Stimulated activated CD8-positive, alpha-beta memory T cell treated with anti-CD3 and anti-CD28 coated beads, Interleukin-15, amount 100 ng/mL, for 4 hours (primary cell): ENCODE data around the gene MSH2.
"Not testable (repeated sequence)": the region's sequence is repeated elsewhere in the genome, so short reads cannot be mapped to it uniquely, and the experiment has no call there.

Experiments used
- DNase-seq, 2 donors: peaks; one replicate each; pipeline ENCODE4 v3.0.0-alpha.2; 2020; ENCODE audit warnings: low read depth in 2 of 2

MSH2 gene

GRCh38 chr2:47484396-47484795 lies 81.4 kb downstream of the MSH2 start:
- DNase-seq, result no peak

DNA sequence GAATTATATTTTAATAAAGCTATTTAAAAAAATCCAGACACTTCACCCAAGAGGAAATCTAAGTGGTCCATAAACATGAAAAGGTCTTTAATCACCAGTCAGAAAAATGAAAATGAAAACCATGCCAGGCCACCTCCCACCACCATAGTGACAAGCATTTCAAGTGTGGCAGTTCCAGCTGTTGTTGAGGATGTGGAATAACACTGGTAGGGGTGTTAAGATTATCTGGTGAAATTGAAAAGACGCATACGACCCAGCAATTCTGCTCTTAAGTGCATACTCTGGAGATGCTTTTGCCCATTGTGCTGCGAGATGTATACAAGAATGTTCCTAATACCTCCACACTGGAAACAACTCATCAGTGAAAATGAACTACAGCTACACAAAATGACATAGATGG lies 82.2 kb downstream of the MSH2 start:
- no peak for DNase-seq

GRCh38 chr2:47485751-47486300 lies 82.9 kb downstream of the MSH2 start:
- no peak for DNase-seq

DNA sequence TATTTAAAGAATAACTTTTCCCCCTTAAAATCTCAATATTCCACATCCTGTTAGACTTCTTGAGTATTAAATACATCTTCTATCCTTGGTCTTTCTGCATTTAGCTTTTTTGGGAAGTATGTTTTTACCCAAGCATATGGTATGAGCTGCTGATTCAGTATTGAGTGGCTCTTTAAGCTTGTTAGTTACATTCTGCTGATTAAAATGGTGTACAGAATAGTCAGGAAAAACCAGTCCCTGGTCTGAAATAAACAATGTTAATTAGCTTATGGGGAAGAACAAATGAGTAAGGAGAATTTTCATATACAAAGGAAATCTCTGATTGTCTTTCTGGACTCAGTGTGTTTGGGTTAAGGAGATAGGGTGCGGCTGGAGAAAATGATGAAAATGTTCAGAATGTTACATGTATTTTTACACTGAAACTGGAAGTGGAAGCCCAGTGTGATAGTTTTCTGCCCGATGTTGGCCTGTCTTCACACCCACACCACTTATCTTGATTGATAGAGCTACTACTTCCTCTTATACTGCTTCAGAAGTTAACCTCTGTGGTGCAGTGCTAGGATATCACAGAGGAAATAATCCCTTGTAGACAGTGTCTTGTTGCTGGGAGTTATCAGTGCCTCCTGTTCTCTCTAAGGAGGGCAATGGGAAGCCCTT lies 84.0 kb downstream of the MSH2 start:
- DNase-seq, result no peak

DNA sequence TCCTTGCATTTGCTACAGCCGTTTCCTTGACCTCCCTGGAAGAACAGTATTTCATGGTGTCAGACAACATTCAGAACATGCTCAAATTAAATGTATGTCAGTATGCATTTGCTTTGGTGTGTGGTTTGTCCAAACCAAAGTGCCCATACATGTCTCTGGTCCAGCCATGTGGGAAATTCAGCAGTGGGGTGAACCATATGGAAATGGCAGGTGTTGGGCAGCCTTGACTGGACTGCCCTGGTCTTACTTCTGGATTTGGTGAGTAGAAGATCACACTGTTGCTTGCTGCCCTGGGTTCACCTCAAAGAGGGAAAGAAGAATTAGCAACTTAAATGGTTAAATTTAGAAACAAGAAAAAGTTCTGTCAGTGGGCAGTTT lies 84.5 kb downstream of the MSH2 start:
- DNase-seq, result no peak

GRCh38 chr2:47488870-47489584 lies 86.1 kb downstream of the MSH2 start:
- no peak for DNase-seq

- no peak for DNase-seq
These were observed 87.5 kb downstream of the MSH2 start for GRCh38 chr2:47490406-47490805.

DNA sequence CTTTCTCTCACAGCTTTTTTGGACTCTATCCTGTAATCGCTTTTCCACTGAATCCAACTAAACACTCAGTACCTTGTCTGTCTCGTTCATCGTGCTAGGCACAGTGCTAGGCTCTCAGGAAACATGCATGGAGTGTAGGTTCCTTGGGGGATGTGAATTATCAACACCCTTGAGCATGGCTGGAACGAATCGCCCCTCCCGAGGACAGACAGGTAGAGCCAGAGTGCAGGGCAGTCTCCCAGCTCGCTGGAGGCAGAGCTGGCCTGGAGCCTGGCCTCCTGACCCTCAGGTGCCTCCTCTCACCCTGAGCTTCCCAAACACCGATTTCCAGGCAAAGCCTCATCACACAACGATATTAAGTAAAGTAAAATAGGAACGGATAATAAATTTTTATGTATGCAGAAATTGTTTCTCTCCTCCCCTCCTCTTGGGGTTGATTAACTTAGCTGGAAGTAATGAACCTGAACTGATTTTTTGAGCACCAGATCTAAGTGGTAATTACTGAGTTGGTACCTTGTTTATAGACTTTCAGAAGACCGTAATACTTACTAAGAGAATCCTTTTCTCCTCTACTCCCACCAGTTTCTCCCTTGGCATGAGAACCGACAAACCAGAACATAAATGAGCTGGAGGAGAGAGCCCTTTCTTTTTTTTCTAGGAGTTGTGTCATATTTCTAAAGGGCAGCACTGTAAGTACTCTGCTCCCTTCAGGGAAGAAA lies 90.5 kb downstream of the MSH2 start:
- DNase-seq, result no peak

DNA sequence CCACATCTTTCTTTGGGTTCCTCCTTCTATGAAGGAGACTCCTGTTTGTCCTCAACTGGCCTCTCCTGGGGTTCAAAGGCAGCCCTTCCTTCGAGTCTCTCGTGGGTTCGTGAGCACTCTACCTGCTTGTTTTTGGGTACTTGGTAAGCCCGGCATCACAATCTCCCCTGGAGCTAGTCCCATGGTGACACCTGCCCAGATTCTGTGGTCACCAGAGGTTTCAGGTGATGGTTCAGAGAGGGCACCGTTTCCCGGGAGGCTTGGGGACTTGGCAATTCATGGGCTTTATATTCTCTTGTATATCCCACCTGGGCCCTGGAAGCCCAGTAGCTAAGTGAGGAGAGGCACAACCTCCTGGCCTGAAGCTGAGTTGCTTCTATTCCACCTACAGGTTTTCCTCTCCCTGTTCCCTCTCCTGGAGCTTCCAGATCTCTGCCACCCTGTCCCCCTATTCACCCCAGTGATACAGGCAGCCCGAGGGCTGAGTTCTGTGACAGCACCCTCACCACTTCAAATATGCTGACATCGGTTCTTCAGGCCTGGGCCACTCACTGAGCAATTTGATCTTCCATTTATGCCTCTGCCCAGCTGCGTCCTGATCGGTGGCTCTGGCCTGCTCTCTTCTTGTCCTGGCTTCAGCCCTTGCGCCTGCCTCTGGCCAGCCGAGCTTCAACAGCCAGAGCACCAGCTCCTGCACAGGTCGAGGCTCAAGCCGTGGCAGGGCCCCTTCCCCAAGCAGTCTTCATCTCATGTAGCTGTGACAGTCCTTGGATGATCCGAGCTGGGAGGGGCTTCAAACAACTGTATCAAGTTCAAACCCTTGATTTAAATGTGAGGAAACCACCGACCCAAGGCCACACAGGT lies 91.5 kb downstream of the MSH2 start:
- DNase-seq, result no peak

DNA sequence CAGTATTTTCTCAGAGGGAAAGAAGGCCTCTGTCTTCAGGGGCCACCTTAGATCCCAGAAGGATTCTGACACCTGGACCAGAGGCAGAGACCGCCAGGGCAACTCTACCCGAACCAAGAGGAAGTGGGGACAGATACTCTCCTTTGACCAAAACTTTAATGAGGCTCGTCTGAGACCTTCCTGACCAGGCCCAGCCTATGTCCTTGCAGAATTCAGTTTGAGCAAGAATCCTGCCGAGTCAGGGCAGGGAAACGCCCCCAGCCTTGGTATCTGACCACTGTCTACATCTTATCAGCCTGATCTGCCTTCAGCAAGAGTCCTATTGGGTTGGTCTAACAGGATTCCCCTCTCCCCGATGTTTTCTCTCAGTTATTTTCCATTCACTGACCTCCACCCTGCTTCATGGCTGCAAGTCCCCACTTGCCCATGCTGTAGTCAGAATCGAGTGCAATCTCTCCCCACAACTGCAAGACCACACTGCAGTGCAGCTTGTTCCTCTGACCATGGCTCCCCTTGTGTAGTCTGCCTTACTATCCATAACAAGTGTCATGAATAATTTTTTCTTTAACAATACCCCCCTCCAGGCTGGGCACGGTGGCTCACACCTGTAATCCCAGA lies 95.0 kb downstream of the MSH2 start:
- no peak for DNase-seq

DNA sequence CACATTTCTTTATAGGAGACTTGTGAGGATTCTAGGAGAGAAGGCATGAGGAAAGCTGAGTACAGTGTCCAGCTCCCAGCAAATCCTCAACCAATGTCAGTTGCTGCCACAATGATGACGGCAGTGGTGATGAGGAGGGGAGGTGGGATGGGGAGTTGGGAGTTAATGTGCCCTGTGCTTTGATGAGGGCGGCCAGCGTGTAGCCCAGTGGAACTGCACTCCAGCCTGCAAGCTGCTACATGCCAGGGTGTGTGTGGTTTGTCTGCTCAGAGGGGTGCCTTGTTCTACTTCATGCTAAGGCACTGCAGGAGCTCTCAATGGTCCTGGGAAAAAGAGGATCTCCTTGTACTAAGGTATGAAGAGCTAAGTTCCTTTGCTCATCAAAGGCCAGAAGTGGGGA lies 96.1 kb downstream of the MSH2 start:
- DNase-seq, result no peak

DNA sequence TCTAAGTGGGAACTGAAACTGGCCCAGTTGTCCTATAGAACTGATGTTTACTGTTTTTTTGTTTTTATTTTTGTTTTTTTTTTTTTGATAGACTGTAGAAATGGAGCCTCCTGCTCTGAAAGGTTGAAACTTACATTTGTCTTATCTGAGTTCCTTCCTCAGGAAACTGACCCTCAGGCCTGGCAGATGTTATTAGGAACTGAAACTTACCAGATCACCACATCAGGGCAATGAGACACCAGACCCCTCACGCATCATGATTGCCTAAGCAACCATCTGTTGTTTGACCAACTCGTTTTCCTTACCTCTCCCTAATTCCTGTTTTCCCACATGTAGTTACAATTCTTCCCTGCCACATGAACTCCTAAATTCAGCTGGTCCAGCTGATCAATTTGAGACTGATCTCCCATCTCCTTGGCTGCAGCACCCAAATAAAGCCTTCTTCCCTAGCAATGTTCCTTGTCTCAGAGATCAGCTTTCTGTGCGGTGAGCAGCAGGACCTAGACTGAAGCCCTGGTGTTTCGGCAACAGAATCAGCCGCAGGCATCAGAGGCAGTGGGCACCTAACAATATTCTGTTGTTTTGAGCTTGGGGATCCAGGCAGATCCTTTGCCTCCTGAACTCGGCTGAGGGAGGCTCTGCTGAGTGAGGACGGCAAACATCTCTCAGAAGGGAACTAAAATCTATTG lies 96.8 kb downstream of the MSH2 start:
- DNase-seq, result no peak

GRCh38 chr2:47501374-47502200 lies 98.6 kb downstream of the MSH2 start:
- no peak for DNase-seq

DNA sequence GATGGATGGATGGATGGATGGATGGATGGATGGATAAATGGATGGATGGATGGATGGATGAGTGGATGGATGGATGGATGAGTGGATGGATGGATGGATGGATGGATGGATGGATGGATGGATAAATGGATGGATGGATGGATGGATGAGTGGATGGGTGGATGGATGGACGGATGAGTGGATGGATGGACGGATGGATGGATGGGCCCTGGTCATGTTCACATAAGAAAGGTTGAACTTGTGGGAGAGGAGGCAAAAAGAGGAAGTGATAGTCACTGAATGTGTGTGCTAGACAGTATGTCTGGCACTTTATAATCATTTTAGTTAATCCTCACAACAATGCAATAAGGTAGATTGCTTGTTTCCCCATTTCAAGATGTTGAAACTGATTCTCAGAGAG lies 99.5 kb downstream of the MSH2 start:
- not testable (repeated sequence) for DNase-seq

GRCh38 chr2:47503481-47504070 lies 100.6 kb downstream of the MSH2 start:
- DNase-seq, result no peak

DNA sequence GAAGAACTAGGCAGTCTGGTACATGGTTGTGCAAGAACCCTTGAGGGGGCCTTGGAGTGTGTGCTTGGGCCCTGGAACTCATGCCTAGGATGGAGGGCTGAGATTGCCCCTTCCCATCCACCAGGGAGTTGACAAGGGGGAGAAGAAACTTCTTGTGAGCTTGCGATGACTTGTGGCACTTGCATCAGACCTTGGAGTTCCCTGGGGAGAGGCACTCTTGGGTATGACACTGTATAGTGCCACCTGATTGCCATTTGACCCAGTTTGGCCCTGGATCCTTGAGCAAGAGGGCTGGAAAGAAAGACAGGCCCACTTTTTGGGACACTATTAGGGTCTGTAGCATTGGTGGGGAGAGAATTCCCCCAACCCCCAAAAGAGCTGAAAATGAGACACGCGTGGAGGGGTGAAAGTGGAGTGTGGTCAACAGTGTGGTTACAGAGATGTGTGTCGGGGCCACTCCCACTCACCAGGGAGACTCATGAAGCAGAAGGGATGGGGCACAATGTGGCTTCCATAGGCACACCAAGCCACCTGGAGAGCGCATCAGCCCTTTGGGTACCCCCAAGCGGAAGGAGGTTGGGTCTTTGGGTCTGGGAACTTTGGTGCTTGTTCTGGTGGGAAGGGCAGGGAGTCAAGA lies 101.3 kb downstream of the MSH2 start:
- DNase-seq, result no peak

GRCh38 chr2:47506024-47506423 lies 103.1 kb downstream of the MSH2 start:
- DNase-seq, result no peak

- DNase-seq, result no peak
These were observed 103.5 kb downstream of the MSH2 start for GRCh38 chr2:47506436-47506835.

DNA sequence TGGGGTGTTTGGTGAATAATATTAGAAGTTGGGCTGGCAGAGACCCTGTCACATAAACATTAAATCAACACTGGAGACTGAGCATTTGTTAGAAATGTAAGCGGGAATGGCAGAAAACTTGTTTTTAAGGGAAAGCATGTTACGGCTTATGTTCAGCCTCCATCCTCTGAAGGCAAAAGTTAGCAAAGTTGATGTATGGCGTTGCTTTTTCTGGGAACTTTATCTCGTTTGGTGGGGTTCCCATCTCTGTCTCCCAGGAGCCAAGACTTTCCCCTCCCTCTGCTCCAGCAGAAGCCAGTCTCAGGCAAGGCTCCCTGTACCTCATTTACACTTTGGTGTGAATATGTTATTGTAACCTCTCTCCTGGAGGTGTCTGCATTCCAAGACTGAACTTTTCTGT lies 105.1 kb downstream of the MSH2 start:
- DNase-seq, result no peak
